B cell (primary cell): Measurements from ENCODE around the gene PDGFC. TPM values are rescaled to one million over a fixed set of nuclear protein-coding genes. Genes with fewer than 3 reads are reported as not detected.

Experiments
- ATAC-seq: fragments of 200-7000 bp; cut with Tn5 transposase; one replicate; pipeline ENCODE4 v1.10.0; 2021; ENCODE audit warnings: low read depth, mild to moderate bottlenecking, moderate number of reproducible peaks, moderate library complexity
- CTCF ChIA-PET: fragments of 350-600 bp; sonication (Branson Sonifier 250); formaldehyde crosslinking; loops from one replicate; lab custom pipeline; 2021; ENCODE audit warnings: antibody characterized with exemption, inconsistent platforms; lab: Charles Lee
- POLR2A ChIA-PET: fragments of 350-600 bp; sonication (Branson Sonifier 250); formaldehyde crosslinking; loops from one replicate; lab custom pipeline; 2021; ENCODE audit warnings: antibody characterized with exemption; lab: Charles Lee
- DNase-seq: peaks from one replicate; pipeline ENCODE4 v3.0.0; 2013
- H2AFZ ChIP-seq: 2 replicates; pipeline ENCODE4 v1.6.1; 2012; ENCODE audit warnings: mild to moderate bottlenecking, low read depth, low read length; ENCODE audit not compliant: insufficient read depth, poor library complexity, severe bottlenecking
- H3K27ac ChIP-seq, 2 donors: 1 replicate in 1 of 2; 2 replicates in 1 of 2; pipeline ENCODE4 v1.5.1; 2012 to 2013; ENCODE audit warnings: low read length in 2 of 2, mild to moderate bottlenecking in 2 of 2, moderate library complexity in 1 of 2
- H3K27me3 ChIP-seq, 4 experiments: fragments of 200-600 bp in 1 of 4; sonication (generic) in 1 of 4; replicated peaks in 1 of 4; 1 replicate in 2 of 4; 2 replicates in 2 of 4; pipeline versions ENCODE4 v1.6.1 to v1.7.0; 2013 to 2016; ENCODE audit warnings: low read length in 3 of 4, mild to moderate bottlenecking in 2 of 4, mixed read lengths in 1 of 4, moderate library complexity in 1 of 4; ENCODE audit not compliant: insufficient read depth in 4 of 4, control insufficient read depth in 3 of 4; ENCODE audit errors: control extremely low read depth in 1 of 4
- H3K36me3 ChIP-seq, 2 experiments: replicated peaks in 1 of 2; 1 replicate in 1 of 2; 2 replicates in 1 of 2; pipeline versions ENCODE4 v1.6.1 to v1.7.1; 2013; ENCODE audit warnings: low read length in 1 of 2; ENCODE audit not compliant: insufficient read depth in 2 of 2, control insufficient read depth in 1 of 2; ENCODE audit errors: control extremely low read depth in 1 of 2, extremely low read depth in 1 of 2
- H3K4me1 ChIP-seq, 2 donors: fragments of 200-600 bp in 1 of 2; sonication (generic) in 1 of 2; 1 replicate in 1 of 2; 2 replicates in 1 of 2; pipeline versions ENCODE4 v1.5.1 to v1.6.1; 2013 to 2017; ENCODE audit warnings: low read length in 2 of 2; ENCODE audit not compliant: control insufficient read depth in 2 of 2, insufficient read depth in 2 of 2
- H3K4me2 ChIP-seq: replicated peaks from 2 replicates; pipeline ENCODE3; 2012; ENCODE audit warnings: mild to moderate bottlenecking, low read depth, low read length; ENCODE audit not compliant: poor library complexity, severe bottlenecking
- H3K4me3 ChIP-seq, 5 experiments: fragments of 200-600 bp in 1 of 5; sonication (generic) in 1 of 5; 1 replicate in 3 of 5; 2 replicates in 2 of 5; pipeline versions ENCODE4 v1.5.1 to v1.7.0; 2011 to 2016; ENCODE audit warnings: low read length in 4 of 5, mild to moderate bottlenecking in 4 of 5, low read depth in 2 of 5, control low read depth in 1 of 5, moderate library complexity in 1 of 5; ENCODE audit not compliant: insufficient read depth in 1 of 5; ENCODE audit errors: control extremely low read depth in 1 of 5, extremely low read depth in 1 of 5
- H3K79me2 ChIP-seq: fragments of 200-600 bp; sonication (generic); one replicate; pipeline ENCODE4 v1.6.0; 2016; ENCODE audit warnings: low read length; ENCODE audit not compliant: control insufficient read depth, insufficient read depth
- H3K9ac ChIP-seq: fragments of 200-600 bp; sonication (generic); 2 replicates; pipeline ENCODE4 v1.6.1; 2017; ENCODE audit warnings: mild to moderate bottlenecking, low read length, moderate library complexity
- H3K9me3 ChIP-seq, 3 donors: one replicate each; pipeline versions ENCODE4 v1.6.1 to v1.7.1; 2013; ENCODE audit warnings: low read length in 2 of 3; ENCODE audit not compliant: control insufficient read depth in 2 of 3, insufficient read depth in 1 of 3; ENCODE audit errors: control extremely low read depth in 1 of 3
- H4K20me1 ChIP-seq: 2 replicates; pipeline ENCODE4 v1.6.0; 2012; ENCODE audit warnings: mild to moderate bottlenecking, low read length; ENCODE audit not compliant: insufficient read depth, control insufficient read depth, poor library complexity, severe bottlenecking
- H3K27ac Mint-ChIP-seq: one replicate; pipeline ENCODE4 v1.8.0; 2021; ENCODE audit warnings: mixed read lengths
- H3K27me3 Mint-ChIP-seq: one replicate; pipeline ENCODE4 v1.8.0; 2021; ENCODE audit warnings: mixed read lengths
- H3K4me1 Mint-ChIP-seq: one replicate; pipeline ENCODE4 v1.8.0; 2021; ENCODE audit warnings: mixed read lengths
- H3K4me3 Mint-ChIP-seq: one replicate; pipeline ENCODE4 v1.8.0; 2021; ENCODE audit warnings: mixed read lengths
- H3K9me3 Mint-ChIP-seq: one replicate; pipeline ENCODE4 v1.8.0; 2022; ENCODE audit warnings: mixed read lengths; ENCODE audit not compliant: insufficient read depth
- EZH2 ChIP-seq: IDR thresholded peaks from 2 replicates; pipeline ENCODE4 v1.6.1; 2012; ENCODE audit warnings: borderline replicate concordance, low read depth, mild to moderate bottlenecking, moderate library complexity, low read length; ENCODE audit not compliant: insufficient read depth, poor library complexity, severe bottlenecking
- WGBS: methylation state at CpG from one replicate; pipeline ENCODE4 v1.1.5; 2013; ENCODE audit warnings: missing lambda C conversion rate; ENCODE audit not compliant: insufficient coverage; 5-methylcytosine and 5-hydroxymethylcytosine counted together
- intact Hi-C: fragments of 100-400 bp; cut with micrococcal nuclease; formaldehyde crosslinking; loops from one replicate; pipeline ENCODE4 v1.10.0; 2022
- polyA plus RNA-seq: library from polyadenylated mRNA; depleted of rRNA; stranded (reverse); fragments of >200 nt; gene quantifications from 2 replicates; pipeline ENCODE4 v1.2.3, GENCODE V29; 2012
- total RNA-seq, 2 donors: library from RNA; stranded (reverse); fragments of 120-200 nt in 1 of 2; gene quantifications; 1 replicate in 1 of 2; 2 replicates in 1 of 2; pipeline versions ENCODE4 v1.2.3 to v1.2.4, GENCODE V29; 2013 to 2022
- TF ChIP-seq, protein P1 (sequence below): fragments of 200-600 bp; IDR thresholded peaks from one replicate; pipeline ENCODE4 v1.8.0; 2022; ENCODE audit warnings: antibody characterized with exemption, mild to moderate bottlenecking

The PDGFC gene
- total and polyA plus RNA-seq, 2 donors (not counting 1 experiment from before 2014, with no cell fraction given) = 0.10 TPM; not detected in 1

DNA sequence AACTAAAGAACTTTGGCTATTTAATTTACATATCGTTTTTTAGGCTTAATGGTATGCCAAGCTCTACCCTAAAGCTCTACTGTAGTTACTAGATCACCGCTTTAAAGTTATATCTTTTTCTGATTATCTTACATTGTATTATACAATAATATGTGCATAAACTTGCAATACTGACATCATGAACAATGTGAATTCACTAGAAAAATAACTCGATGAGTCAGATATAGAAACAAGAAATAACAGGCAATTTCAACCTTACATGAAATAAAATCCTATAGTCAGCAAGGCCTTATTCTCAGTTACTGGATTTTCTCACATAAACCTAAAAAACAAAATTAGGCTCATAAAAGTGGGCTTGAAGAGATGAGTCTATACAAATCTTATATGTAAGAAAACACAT lies 32.5 kb downstream of the PDGFC start:
- no peak overlapping the region for H3K27ac Mint-ChIP-seq
- Histone ChIP-seq H3K4me3 (no peak overlapping the region), H4K20me1 (no peaks in the 10 kb centered on the region), H3K9me3 (no peaks in the 10 kb centered on the region), H3K79me2 (no peaks in the 10 kb centered on the region), H3K27ac (no peak overlapping the region), H3K36me3 (no peaks in the 10 kb centered on the region), H3K27me3 (no peaks in the 10 kb centered on the region), H3K4me2 (no peak overlapping the region), H2AFZ (no peak overlapping the region), H3K9ac (no peak overlapping the region), H3K4me1 (no peaks in the 10 kb centered on the region)
- H3K4me3 Mint-ChIP-seq = no peak overlapping the region
- no peak for ATAC-seq
- WGBS = no CpG with 5 or more reads among the region's 3 CpGs
- ChIA-PET CTCF (no interaction called here), POLR2A (no interaction called here)
- H3K4me1 Mint-ChIP-seq = no peaks in the 10 kb centered on the region
- no peak for TF ChIP-seq EZH2
- TF ChIP-seq, protein P1, sequence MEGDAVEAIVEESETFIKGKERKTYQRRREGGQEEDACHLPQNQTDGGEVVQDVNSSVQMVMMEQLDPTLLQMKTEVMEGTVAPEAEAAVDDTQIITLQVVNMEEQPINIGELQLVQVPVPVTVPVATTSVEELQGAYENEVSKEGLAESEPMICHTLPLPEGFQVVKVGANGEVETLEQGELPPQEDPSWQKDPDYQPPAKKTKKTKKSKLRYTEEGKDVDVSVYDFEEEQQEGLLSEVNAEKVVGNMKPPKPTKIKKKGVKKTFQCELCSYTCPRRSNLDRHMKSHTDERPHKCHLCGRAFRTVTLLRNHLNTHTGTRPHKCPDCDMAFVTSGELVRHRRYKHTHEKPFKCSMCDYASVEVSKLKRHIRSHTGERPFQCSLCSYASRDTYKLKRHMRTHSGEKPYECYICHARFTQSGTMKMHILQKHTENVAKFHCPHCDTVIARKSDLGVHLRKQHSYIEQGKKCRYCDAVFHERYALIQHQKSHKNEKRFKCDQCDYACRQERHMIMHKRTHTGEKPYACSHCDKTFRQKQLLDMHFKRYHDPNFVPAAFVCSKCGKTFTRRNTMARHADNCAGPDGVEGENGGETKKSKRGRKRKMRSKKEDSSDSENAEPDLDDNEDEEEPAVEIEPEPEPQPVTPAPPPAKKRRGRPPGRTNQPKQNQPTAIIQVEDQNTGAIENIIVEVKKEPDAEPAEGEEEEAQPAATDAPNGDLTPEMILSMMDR = no peak
- DNase-seq = no peak
- no peaks in the 10 kb centered on the region for H3K9me3 Mint-ChIP-seq
- intact Hi-C loops = no loop called here
- H3K27me3 Mint-ChIP-seq = no peaks in the 10 kb centered on the region

GRCh38 chr4:156934259-156934635 lies 37.4 kb downstream of the PDGFC start:
- H4K20me1 ChIP-seq = no peaks in the 10 kb centered on the region
- H3K27me3 ChIP-seq = no peaks in the 10 kb centered on the region
- intact Hi-C loops = no loop called here
- Mint-ChIP-seq H3K27me3 (no peaks in the 10 kb centered on the region), H3K27ac (no peak overlapping the region), H3K9me3 (peaks cover 3% of the 10 kb centered on the region), H3K4me1 (no peaks in the 10 kb centered on the region), H3K4me3 (no peak overlapping the region)
- H3K79me2 ChIP-seq = no peaks in the 10 kb centered on the region
- H3K4me1 ChIP-seq = no peaks in the 10 kb centered on the region
- CTCF ChIA-PET = no interaction called here
- no peak overlapping the region for H3K4me2 ChIP-seq
- ATAC-seq = no peak
- H3K9ac ChIP-seq = no peak overlapping the region
- H3K9me3 ChIP-seq = no peaks in the 10 kb centered on the region
- no peak overlapping the region for H3K4me3 ChIP-seq
- no peaks in the 10 kb centered on the region for H3K36me3 ChIP-seq
- TF ChIP-seq EZH2 = no peak
- TF ChIP-seq, protein P1 = no peak
- POLR2A ChIA-PET = no interaction called here
- no peak for DNase-seq
- WGBS = no CpG with 5 or more reads among the region's 2 CpGs
- H2AFZ ChIP-seq = no peak overlapping the region
- H3K27ac ChIP-seq = no peak overlapping the region
